Endodermal cell (in vitro differentiated cells): ENCODE data around the gene KLHL22. TPM values are rescaled to one million over a fixed set of nuclear protein-coding genes. Genes with fewer than 3 reads are reported as not detected.
"Not testable (repeated sequence)": the region's sequence is repeated elsewhere in the genome, so short reads cannot be mapped to it uniquely, and the experiment has no call there.

ENCODE experiments used
- DNase-seq: peaks from one replicate; pipeline ENCODE4 v3.0.0-alpha.2; 2017
- H3K27ac ChIP-seq: 2 replicates; pipeline ENCODE4 v1.5.1; 2013; ENCODE audit warnings: mild to moderate bottlenecking, low read depth, low read length, moderate library complexity
- H3K27me3 ChIP-seq: 2 replicates; pipeline ENCODE4 v1.6.1; 2013; ENCODE audit warnings: mild to moderate bottlenecking, low read length, moderate library complexity; ENCODE audit not compliant: insufficient read depth, control insufficient read depth, poor library complexity, severe bottlenecking
- H3K36me3 ChIP-seq: 2 replicates; pipeline ENCODE4 v1.7.0; 2013; ENCODE audit warnings: mild to moderate bottlenecking, low read length, moderate library complexity; ENCODE audit not compliant: control insufficient read depth, insufficient read depth
- H3K4me1 ChIP-seq: one replicate; pipeline ENCODE4 v1.7.0; 2013; ENCODE audit warnings: low read length; ENCODE audit not compliant: control insufficient read depth, insufficient read depth
- H3K4me3 ChIP-seq: 2 replicates; pipeline ENCODE4 v1.5.1; 2013; ENCODE audit warnings: mild to moderate bottlenecking, low read length, moderate library complexity
- H3K9ac ChIP-seq: 2 replicates; pipeline ENCODE4 v1.6.1; 2013; ENCODE audit warnings: mild to moderate bottlenecking, low read length, moderate library complexity; ENCODE audit not compliant: poor library complexity, severe bottlenecking; ENCODE audit errors: extremely low read depth
- H3K9me3 ChIP-seq: 2 replicates; pipeline ENCODE4 v1.6.1; 2013; ENCODE audit warnings: mild to moderate bottlenecking, low read length, moderate library complexity; ENCODE audit not compliant: control insufficient read depth
- H3K27ac Mint-ChIP-seq: 2 replicates; pipeline ENCODE4 v1.8.0; 2020; ENCODE audit warnings: mixed read lengths
- H3K27me3 Mint-ChIP-seq: 2 replicates; pipeline ENCODE4 v1.8.0; 2021; ENCODE audit warnings: mild to moderate bottlenecking, mixed read lengths; ENCODE audit not compliant: insufficient read depth
- H3K36me3 Mint-ChIP-seq: 2 replicates; pipeline ENCODE4 v1.8.0; 2020; ENCODE audit warnings: low read depth, mixed read lengths
- H3K4me1 Mint-ChIP-seq: 2 replicates; pipeline ENCODE4 v1.8.0; 2020; ENCODE audit warnings: mixed read lengths
- H3K4me3 Mint-ChIP-seq: 2 replicates; pipeline ENCODE4 v1.8.0; 2020; ENCODE audit warnings: mild to moderate bottlenecking, moderate library complexity, mixed read lengths
- H3K9me3 Mint-ChIP-seq: 2 replicates; pipeline ENCODE4 v1.8.0; 2020; ENCODE audit warnings: mild to moderate bottlenecking, mixed read lengths
- CTCF ChIP-seq: fragments of 200-600 bp; sonication (generic); conservative IDR thresholded peaks from 2 replicates; pipeline ENCODE4 v1.5.0; 2021; ENCODE audit warnings: antibody characterized with exemption, mild to moderate bottlenecking
- WGBS, 2 experiments: methylation state at CpG; one replicate each; pipeline versions ENCODE4 v1.1.5 to v1.1.7; 2013; ENCODE audit warnings: missing lambda C conversion rate in 2 of 2, mixed read lengths in 1 of 2; ENCODE audit not compliant: insufficient coverage in 1 of 2, insufficient read length in 1 of 2; 5-methylcytosine and 5-hydroxymethylcytosine counted together
- total RNA-seq, 2 donors: library from RNA; stranded (reverse); fragmentation: NEBNext Ultra II Directional in 1 of 2; extraction: Animal tissue kit (Norgen Biotek cat#: 25700) in 1 of 2; gene quantifications; 2 replicates in 1 of 2; 3 replicates in 1 of 2; pipeline ENCODE4 v1.2.1, GENCODE V29; 2021

The KLHL22 gene
- total RNA-seq, 2 donors from 2014 or later: 26.5 to 32.8 TPM

- H3K4me1 Mint-ChIP-seq: peaks cover 8% of the 10 kb centered on the region
- Histone ChIP-seq H3K27ac (no peak overlapping the region), H3K4me1 (no peaks in the 10 kb centered on the region), H3K36me3 (peaks cover 8% of the 10 kb centered on the region), H3K9ac (no peak overlapping the region), H3K27me3 (no peaks in the 10 kb centered on the region), H3K4me3 (no peak overlapping the region), H3K9me3 (no peaks in the 10 kb centered on the region)
- peaks cover 2% of the 10 kb centered on the region for H3K27me3 Mint-ChIP-seq
- H3K4me3 Mint-ChIP-seq: no peak overlapping the region
- no peaks in the 10 kb centered on the region for H3K9me3 Mint-ChIP-seq
- H3K27ac Mint-ChIP-seq: no peak overlapping the region
- DNase-seq: peak; percentile 31
- no peak for TF ChIP-seq CTCF
- WGBS, 2 experiments: 93 to 98% methylated on average over 7 to 8 of the region's 8 CpGs
- H3K36me3 Mint-ChIP-seq: peaks cover 12% of the 10 kb centered on the region
Measured at GRCh38 chr22:20455709-20456063, 39.9 kb downstream of the KLHL22 start.

GRCh38 chr22:20453222-20453621 lies 42.4 kb downstream of the KLHL22 start:
- Mint-ChIP-seq H3K36me3 (peaks cover 10% of the 10 kb centered on the region), H3K4me1 (peaks cover 3% of the 10 kb centered on the region), H3K4me3 (no peak overlapping the region), H3K9me3 (no peaks in the 10 kb centered on the region), H3K27ac (no peak overlapping the region), H3K27me3 (peaks cover 2% of the 10 kb centered on the region)
- H3K27me3 ChIP-seq: no peaks in the 10 kb centered on the region
- H3K4me1 ChIP-seq: no peaks in the 10 kb centered on the region
- TF ChIP-seq CTCF: no peak
- no peak for DNase-seq
- H3K9me3 ChIP-seq: no peaks in the 10 kb centered on the region
- peaks cover 8% of the 10 kb centered on the region for H3K36me3 ChIP-seq
- 80 to 100% methylated on average over 1 to 3 of the region's 3 CpGs for WGBS, 2 experiments
- no peak overlapping the region for H3K27ac ChIP-seq
- H3K9ac ChIP-seq: no peak overlapping the region
- H3K4me3 ChIP-seq: no peak overlapping the region

GRCh38 chr22:20451920-20452319 lies 43.7 kb downstream of the KLHL22 start:
- Mint-ChIP-seq H3K27ac (no peak overlapping the region), H3K4me3 (no peak overlapping the region), H3K27me3 (peaks cover 2% of the 10 kb centered on the region), H3K36me3 (peaks cover 6% of the 10 kb centered on the region), H3K9me3 (no peaks in the 10 kb centered on the region), H3K4me1 (peaks cover 3% of the 10 kb centered on the region)
- Histone ChIP-seq H3K27ac (no peak overlapping the region), H3K4me1 (no peaks in the 10 kb centered on the region), H3K9me3 (no peaks in the 10 kb centered on the region), H3K9ac (no peak overlapping the region), H3K27me3 (no peaks in the 10 kb centered on the region), H3K4me3 (no peak overlapping the region), H3K36me3 (peaks cover 8% of the 10 kb centered on the region)
- WGBS, 2 experiments: 88 to 100% methylated on average over 1 to 2 of the region's 2 CpGs
- TF ChIP-seq CTCF: no peak
- DNase-seq: no peak

- not testable (repeated sequence) for H3K27ac Mint-ChIP-seq, H3K4me1 Mint-ChIP-seq
Measured at GRCh38 chr22:20451129-20451778, 44.3 kb downstream of the KLHL22 start.

More at GRCh38 chr22:20451129-20451778, 44.3 kb downstream of the KLHL22 start:
- H3K4me1 ChIP-seq, H3K27me3 Mint-ChIP-seq, H3K9ac ChIP-seq, H3K9me3 ChIP-seq, H3K27me3 ChIP-seq, H3K27ac ChIP-seq, H3K4me3 Mint-ChIP-seq, H3K4me3 ChIP-seq, H3K9me3 Mint-ChIP-seq, H3K36me3 Mint-ChIP-seq: not testable (repeated sequence)
- peaks cover 13% of the 10 kb centered on the region for H3K36me3 ChIP-seq
- peak; percentile 17 for DNase-seq
- WGBS, 2 experiments: 93 to 94% methylated on average over 10 to 15 of the region's 15 CpGs
